Mesendoderm (in vitro differentiated cells): Measurements from ENCODE around the gene INAVA.
A peak's percentile ranks its signal among the peaks of the same experiment; 100 is the strongest.

Experiments used
- DNase-seq: peaks from one replicate; pipeline ENCODE4 v3.0.0; 2013
- H2AK5ac ChIP-seq: 2 replicates; pipeline ENCODE4 v1.6.1; 2013; ENCODE audit warnings: low read length, inconsistent platforms
- H2BK120ac ChIP-seq: 2 replicates; pipeline ENCODE4 v1.6.1; 2013; ENCODE audit warnings: low read depth, mild to moderate bottlenecking, low read length, moderate library complexity, mixed read lengths
- H2BK15ac ChIP-seq: replicated peaks from 2 replicates; pipeline ENCODE4 v1.6.1; 2013; ENCODE audit warnings: low read depth, mild to moderate bottlenecking, moderate library complexity
- H2BK5ac ChIP-seq: 2 replicates; pipeline ENCODE4 v1.6.1; 2013; ENCODE audit warnings: low read length, inconsistent platforms
- H3K18ac ChIP-seq: 2 replicates; pipeline ENCODE4 v1.6.1; 2013; ENCODE audit warnings: mild to moderate bottlenecking, low read length, mixed read lengths
- H3K23ac ChIP-seq: one replicate; pipeline ENCODE4 v1.6.1; 2013; ENCODE audit warnings: low read length
- H3K27ac ChIP-seq: 2 replicates; pipeline ENCODE4 v1.5.1; 2013; ENCODE audit warnings: low read depth, mild to moderate bottlenecking, inconsistent platforms, low read length, moderate library complexity
- H3K27me3 ChIP-seq: 2 replicates; pipeline ENCODE4 v1.6.1; 2013; ENCODE audit warnings: low read length, control low read depth, mild to moderate bottlenecking, inconsistent platforms; ENCODE audit not compliant: insufficient read depth, poor library complexity
- H3K36me3 ChIP-seq: 2 replicates; pipeline ENCODE4 v1.6.1; 2013; ENCODE audit warnings: low read length, inconsistent platforms; ENCODE audit not compliant: control insufficient read depth, insufficient read depth
- H3K4ac ChIP-seq: one replicate; pipeline ENCODE4 v1.6.1; 2013; ENCODE audit warnings: low read depth, mild to moderate bottlenecking, low read length, moderate library complexity
- H3K4me1 ChIP-seq: 2 replicates; pipeline ENCODE4 v1.6.1; 2013; ENCODE audit warnings: low read depth, low read length, inconsistent platforms; ENCODE audit not compliant: control insufficient read depth
- H3K4me2 ChIP-seq: 2 replicates; pipeline ENCODE4 v1.6.1; 2013; ENCODE audit warnings: low read length
- H3K4me3 ChIP-seq: 2 replicates; pipeline ENCODE4 v1.5.1; 2013; ENCODE audit warnings: mild to moderate bottlenecking, low read length
- H3K56ac ChIP-seq: one replicate; pipeline ENCODE4 v1.6.1; 2013; ENCODE audit warnings: low read length
- H3K79me1 ChIP-seq: 2 replicates; pipeline ENCODE4 v1.6.1; 2013; ENCODE audit warnings: low read length, inconsistent platforms
- H3K79me2 ChIP-seq: 2 replicates; pipeline ENCODE4 v1.6.1; 2013; ENCODE audit warnings: mild to moderate bottlenecking, low read length; ENCODE audit not compliant: control insufficient read depth, insufficient read depth
- H3K9ac ChIP-seq: 2 replicates; pipeline ENCODE4 v1.6.1; 2013; ENCODE audit warnings: low read length, inconsistent platforms
- H4K5ac ChIP-seq: one replicate; pipeline ENCODE4 v1.6.1; 2013; ENCODE audit warnings: low read length
- H4K8ac ChIP-seq: one replicate; pipeline ENCODE4 v1.6.1; 2013; ENCODE audit warnings: low read depth, mild to moderate bottlenecking, control low read depth, low read length, moderate library complexity
- WGBS: extraction: QIAGEN DNeasy Blood & Tissue Kit; methylation state at CpG from one replicate; pipeline ENCODE4 v1.1.7; 2013; ENCODE audit warnings: low lambda C conversion rate, missing lambda C conversion rate; ENCODE audit not compliant: insufficient coverage; ENCODE audit errors: extremely low coverage; 5-methylcytosine and 5-hydroxymethylcytosine counted together

INAVA gene

DNA sequence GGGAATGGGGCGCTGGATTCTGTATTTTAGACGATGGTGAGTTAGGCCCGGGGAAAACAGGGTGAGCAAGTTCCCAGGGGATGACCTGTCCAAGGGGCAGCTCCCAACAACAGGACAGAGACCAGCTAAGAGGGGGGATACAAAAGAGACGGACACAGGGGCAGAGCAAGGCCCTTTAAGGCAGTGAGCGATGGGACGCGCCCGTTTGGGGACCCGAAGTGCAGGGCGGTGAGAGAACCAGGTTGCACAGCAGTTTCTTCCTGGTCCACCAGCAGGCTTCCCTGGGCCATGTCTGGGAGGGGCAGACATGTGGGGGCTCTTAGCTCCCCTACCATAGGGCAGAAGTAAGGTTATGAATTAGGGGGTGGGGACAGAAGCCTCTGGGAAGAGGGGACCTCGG lies 22.0 kb downstream of the INAVA start:
- Histone ChIP-seq H3K18ac (no peak overlapping the region), H4K8ac (no peak overlapping the region), H3K27me3 (no peaks in the 10 kb centered on the region), H3K4ac (no peak overlapping the region), H3K79me1 (no peaks in the 10 kb centered on the region), H3K4me3 (no peak overlapping the region), H2BK120ac (no peak overlapping the region), H3K56ac (peak overlapping the region; percentile 65), H2BK15ac (no peak overlapping the region), H4K5ac (no peak overlapping the region), H3K23ac (no peak overlapping the region), H3K4me2 (peak overlapping the region; percentile 47), H3K79me2 (no peaks in the 10 kb centered on the region), H2BK5ac (no peak overlapping the region), H3K9ac (peak overlapping the region; percentile 59), H2AK5ac (no peak overlapping the region), H3K36me3 (peaks cover 1% of the 10 kb centered on the region), H3K4me1 (no peaks in the 10 kb centered on the region), H3K27ac (no peak overlapping the region)
- no peak for DNase-seq
- WGBS = no CpG with 5 or more reads among the region's 11 CpGs

GRCh38 chr1:200917291-200917817 lies 22.7 kb downstream of the INAVA start:
- DNase-seq = no peak
- Histone ChIP-seq H4K5ac (no peak overlapping the region), H3K4ac (no peak overlapping the region), H3K9ac (no peak overlapping the region), H3K4me2 (no peak overlapping the region), H3K27ac (no peak overlapping the region), H3K36me3 (peaks cover under 1% of the 10 kb centered on the region), H2AK5ac (no peak overlapping the region), H2BK15ac (no peak overlapping the region), H3K4me1 (no peaks in the 10 kb centered on the region), H2BK120ac (no peak overlapping the region), H3K79me1 (no peaks in the 10 kb centered on the region), H4K8ac (no peak overlapping the region), H2BK5ac (no peak overlapping the region), H3K79me2 (no peaks in the 10 kb centered on the region), H3K18ac (no peak overlapping the region), H3K23ac (peak overlapping the region; percentile 30), H3K4me3 (no peak overlapping the region), H3K56ac (no peak overlapping the region), H3K27me3 (no peaks in the 10 kb centered on the region)
- no CpG with 5 or more reads among the region's 7 CpGs for WGBS

GRCh38 chr1:200918006-200918405 lies 23.3 kb downstream of the INAVA start:
- no peak overlapping the region for H3K18ac ChIP-seq
- no CpG with 5 or more reads among the region's 3 CpGs for WGBS
- no peak overlapping the region for H3K27ac ChIP-seq
- H2BK120ac ChIP-seq = no peak overlapping the region
- no peaks in the 10 kb centered on the region for H3K4me1 ChIP-seq
- H3K9ac ChIP-seq = no peak overlapping the region
- no peak overlapping the region for H2AK5ac ChIP-seq
- H4K8ac ChIP-seq = no peak overlapping the region
- H3K4ac ChIP-seq = no peak overlapping the region
- H2BK15ac ChIP-seq = no peak overlapping the region
- H3K27me3 ChIP-seq = no peaks in the 10 kb centered on the region
- no peaks in the 10 kb centered on the region for H3K79me2 ChIP-seq
- no peak overlapping the region for H3K4me2 ChIP-seq
- H4K5ac ChIP-seq = no peak overlapping the region
- H3K79me1 ChIP-seq = no peaks in the 10 kb centered on the region
- H3K23ac ChIP-seq = no peak overlapping the region
- H3K4me3 ChIP-seq = no peak overlapping the region
- no peak overlapping the region for H3K56ac ChIP-seq
- DNase-seq = no peak
- H2BK5ac ChIP-seq = no peak overlapping the region
- H3K36me3 ChIP-seq = no peaks in the 10 kb centered on the region

- no peak overlapping the region for H2BK120ac ChIP-seq
- H3K4me2 ChIP-seq = no peak overlapping the region
- H3K79me2 ChIP-seq = no peaks in the 10 kb centered on the region
- no peak overlapping the region for H2BK5ac ChIP-seq
- no peak overlapping the region for H2AK5ac ChIP-seq
- H3K36me3 ChIP-seq = no peaks in the 10 kb centered on the region
- no peak overlapping the region for H3K27ac ChIP-seq
- no peak overlapping the region for H3K23ac ChIP-seq
- no peaks in the 10 kb centered on the region for H3K27me3 ChIP-seq
- no peak overlapping the region for H3K56ac ChIP-seq
- DNase-seq = no peak
- H3K18ac ChIP-seq = no peak overlapping the region
- WGBS = no CpG with 5 or more reads among the region's 2 CpGs
- H3K4me3 ChIP-seq = no peak overlapping the region
- H4K5ac ChIP-seq = no peak overlapping the region
- H4K8ac ChIP-seq = no peak overlapping the region
- H3K4ac ChIP-seq = no peak overlapping the region
- H3K4me1 ChIP-seq = no peaks in the 10 kb centered on the region
- no peak overlapping the region for H3K9ac ChIP-seq
- H2BK15ac ChIP-seq = no peak overlapping the region
- no peaks in the 10 kb centered on the region for H3K79me1 ChIP-seq
These were observed 24.7 kb downstream of the INAVA start for GRCh38 chr1:200919386-200919785.

DNA sequence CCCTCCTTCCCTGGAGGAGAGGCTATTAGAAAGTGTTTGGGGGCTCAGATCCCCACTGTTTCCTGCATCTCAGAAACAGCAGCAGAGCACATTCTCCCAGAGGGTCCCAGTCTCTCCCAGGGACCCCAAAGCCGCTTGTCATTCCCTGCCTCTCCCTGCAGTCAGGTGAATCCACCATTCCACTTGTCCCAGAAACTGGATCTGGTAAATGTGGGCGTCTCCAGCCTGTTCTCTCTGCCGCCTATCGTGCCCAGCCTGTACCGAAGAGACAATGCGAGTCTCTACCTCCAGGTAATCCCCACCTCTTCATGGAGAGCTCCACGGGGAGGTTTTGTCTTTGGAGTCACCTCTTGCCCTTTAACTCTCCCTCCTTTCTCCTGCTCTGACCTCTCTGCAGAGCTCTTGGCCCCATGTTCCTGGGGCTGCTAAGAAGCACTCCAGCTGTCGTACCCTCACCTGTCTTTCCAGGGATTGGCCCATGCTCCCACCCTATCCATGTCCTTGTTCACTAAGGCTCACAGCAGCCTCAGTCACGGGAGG lies 26.9 kb downstream of the INAVA start:
- H3K4me3 ChIP-seq = no peak overlapping the region
- H3K36me3 ChIP-seq = no peaks in the 10 kb centered on the region
- no peak overlapping the region for H2BK15ac ChIP-seq
- no peak overlapping the region for H3K9ac ChIP-seq
- H3K56ac ChIP-seq = no peak overlapping the region
- H3K79me1 ChIP-seq = no peaks in the 10 kb centered on the region
- no peak overlapping the region for H3K4me2 ChIP-seq
- no peak overlapping the region for H2AK5ac ChIP-seq
- H3K4ac ChIP-seq = no peak overlapping the region
- no peaks in the 10 kb centered on the region for H3K4me1 ChIP-seq
- no peak overlapping the region for H4K8ac ChIP-seq
- no peak overlapping the region for H2BK120ac ChIP-seq
- no peak overlapping the region for H3K27ac ChIP-seq
- H3K23ac ChIP-seq = no peak overlapping the region
- no peak for DNase-seq
- no peaks in the 10 kb centered on the region for H3K27me3 ChIP-seq
- H2BK5ac ChIP-seq = no peak overlapping the region
- no peaks in the 10 kb centered on the region for H3K79me2 ChIP-seq
- no peak overlapping the region for H4K5ac ChIP-seq
- WGBS = no CpG with 5 or more reads among the region's 9 CpGs
- no peak overlapping the region for H3K18ac ChIP-seq

GRCh38 chr1:200922406-200922805 lies 27.7 kb downstream of the INAVA start:
- Histone ChIP-seq H2BK120ac (no peak overlapping the region), H3K56ac (no peak overlapping the region), H4K5ac (no peak overlapping the region), H3K18ac (no peak overlapping the region), H3K9ac (no peak overlapping the region), H3K27ac (no peak overlapping the region), H2BK5ac (no peak overlapping the region), H2BK15ac (no peak overlapping the region), H3K4me1 (no peaks in the 10 kb centered on the region), H3K23ac (no peak overlapping the region), H3K4me2 (no peak overlapping the region), H3K79me1 (no peaks in the 10 kb centered on the region), H3K79me2 (no peaks in the 10 kb centered on the region), H3K4me3 (no peak overlapping the region), H4K8ac (no peak overlapping the region), H2AK5ac (no peak overlapping the region), H3K4ac (no peak overlapping the region), H3K36me3 (no peaks in the 10 kb centered on the region), H3K27me3 (no peaks in the 10 kb centered on the region)
- no peak for DNase-seq
- WGBS = no CpG with 5 or more reads among the region's 2 CpGs
